ENCODE measurements around the gene MGMT. TPM values are rescaled to one million over a fixed set of nuclear protein-coding genes. Genes with fewer than 3 reads are reported as not detected.

The MGMT gene
- total and polyA plus RNA-seq, 9 of the 15 experiments (the other 6 are each of a cell fraction or from before 2014, with no cell fraction given): 0.03 to 0.29 (median 0.11) TPM; not detected in 4

DNA sequence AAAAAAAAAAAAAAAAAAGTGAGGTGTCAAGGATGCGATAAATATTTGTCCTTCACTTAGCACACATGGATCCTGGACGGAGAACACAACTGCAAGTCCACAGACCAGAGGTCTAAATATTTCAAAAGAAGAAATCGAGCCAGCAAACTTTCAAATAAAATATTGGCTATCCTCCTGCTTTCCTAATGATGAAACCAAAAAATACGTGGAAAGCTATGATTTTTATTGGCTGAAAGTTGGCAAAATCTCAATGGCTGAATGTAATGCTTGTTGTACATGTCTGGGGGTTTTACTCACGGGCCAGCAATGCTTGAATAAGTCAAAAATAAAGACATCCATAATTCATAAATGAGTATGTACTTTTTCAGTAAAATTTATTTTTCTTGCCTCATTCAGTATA lies 19.0 kb upstream of the MGMT start:
- ATAC-seq (no peak), FAIRE-seq (no peak), DNase-seq (ENCODE audit: extremely low read depth in 1 of 4, low spot score in 3 of 4) (no peak)
- H3K79me2 ChIP-seq (ENCODE audit: control insufficient read depth, insufficient read depth, low read length): no peaks in the 10 kb centered on the region
- H3K9me1 ChIP-seq (ENCODE audit: control insufficient read depth, insufficient read depth, low read length): no peaks in the 10 kb centered on the region
- in situ Hi-C loops (cut with MboI) (no loop called here), intact Hi-C loops (cut with micrococcal nuclease) (no loop called here)
- no peak overlapping the region for H3K4me3 ChIP-seq
- no peaks in the 10 kb centered on the region for H3K9me3 ChIP-seq (replicated peaks; ENCODE audit: control insufficient read depth, insufficient read depth, low read depth, low read length)
- H3K9ac ChIP-seq (ENCODE audit: insufficient read depth in 1 of 2, low read depth in 2 of 2, low read length in 2 of 2): no peak overlapping the region
- H3K27me3 ChIP-seq (ENCODE audit: control insufficient read depth in 2 of 2, insufficient read depth in 2 of 2, low read length in 2 of 2): 0 out of 5 replicates have a peak, but pooled peaks cover 0 to under 1% of the 10 kb centered on the region in 2 experiments
- CTCF ChIA-PET (ENCODE audit: low intra/inter-chr PET ratio): no interaction called here
- H3K36me3 ChIP-seq (ENCODE audit: control insufficient read depth, insufficient read depth, low read length): no peaks in the 10 kb centered on the region
- POLR2A ChIA-PET: no interaction called here
- no peak overlapping the region for H3K27ac ChIP-seq (ENCODE audit: extremely low read depth, low read depth, low read length)
- BruUV-seq (replicated peaks): no TSS peak
- no peak overlapping the region for H2AFZ ChIP-seq (ENCODE audit: low read depth, low read length)
- 0% methylated on average over 4 of the region's 5 CpGs for WGBS (ENCODE audit: insufficient coverage, low coverage, missing lambda C conversion rate)
- H3K4me2 ChIP-seq (ENCODE audit: insufficient read depth, low read length): no peak overlapping the region
- no peaks in the 10 kb centered on the region for H3K4me1 ChIP-seq (replicated peaks in 1 of 2; ENCODE audit: control insufficient read depth in 2 of 2, insufficient read depth in 2 of 2, low read length in 2 of 2)
- no peaks in the 10 kb centered on the region for H4K20me1 ChIP-seq (replicated peaks; ENCODE audit: control insufficient read depth, insufficient read depth, low read length)
- TF ChIP-seq DDX20 (tag; IDR thresholded peaks at IDR 0.05; ENCODE audit: low read depth) (no peak), ZBTB17 (CRISPR knock-in tag; IDR thresholded peaks at IDR 0.05) (no peak), SNIP1 (IDR thresholded peaks at IDR 0.05; ENCODE audit: low read depth) (no peak), ZFP1 (CRISPR knock-in tag; IDR thresholded peaks at IDR 0.05) (no peak), ZFP91 (CRISPR knock-in tag; IDR thresholded peaks at IDR 0.05) (no peak), ZNF354B (CRISPR knock-in tag; IDR thresholded peaks at IDR 0.05) (no peak), ARID2 (IDR thresholded peaks at IDR 0.05) (no peak), CREB3L1 (IDR thresholded peaks at IDR 0.05; ENCODE audit: borderline replicate concordance, low read depth) (no peak)
- TF ChIP-seq, protein P1, sequence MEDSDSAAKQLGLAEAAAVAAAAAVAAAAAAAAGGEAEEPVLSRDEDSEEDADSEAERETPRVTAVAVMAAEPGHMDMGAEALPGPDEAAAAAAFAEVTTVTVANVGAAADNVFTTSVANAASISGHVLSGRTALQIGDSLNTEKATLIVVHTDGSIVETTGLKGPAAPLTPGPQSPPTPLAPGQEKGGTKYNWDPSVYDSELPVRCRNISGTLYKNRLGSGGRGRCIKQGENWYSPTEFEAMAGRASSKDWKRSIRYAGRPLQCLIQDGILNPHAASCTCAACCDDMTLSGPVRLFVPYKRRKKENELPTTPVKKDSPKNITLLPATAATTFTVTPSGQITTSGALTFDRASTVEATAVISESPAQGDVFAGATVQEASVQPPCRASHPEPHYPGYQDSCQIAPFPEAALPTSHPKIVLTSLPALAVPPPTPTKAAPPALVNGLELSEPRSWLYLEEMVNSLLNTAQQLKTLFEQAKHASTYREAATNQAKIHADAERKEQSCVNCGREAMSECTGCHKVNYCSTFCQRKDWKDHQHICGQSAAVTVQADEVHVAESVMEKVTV (CRISPR knock-in tag; IDR thresholded peaks at IDR 0.05): no peak
- TF ChIP-seq, protein P2, sequence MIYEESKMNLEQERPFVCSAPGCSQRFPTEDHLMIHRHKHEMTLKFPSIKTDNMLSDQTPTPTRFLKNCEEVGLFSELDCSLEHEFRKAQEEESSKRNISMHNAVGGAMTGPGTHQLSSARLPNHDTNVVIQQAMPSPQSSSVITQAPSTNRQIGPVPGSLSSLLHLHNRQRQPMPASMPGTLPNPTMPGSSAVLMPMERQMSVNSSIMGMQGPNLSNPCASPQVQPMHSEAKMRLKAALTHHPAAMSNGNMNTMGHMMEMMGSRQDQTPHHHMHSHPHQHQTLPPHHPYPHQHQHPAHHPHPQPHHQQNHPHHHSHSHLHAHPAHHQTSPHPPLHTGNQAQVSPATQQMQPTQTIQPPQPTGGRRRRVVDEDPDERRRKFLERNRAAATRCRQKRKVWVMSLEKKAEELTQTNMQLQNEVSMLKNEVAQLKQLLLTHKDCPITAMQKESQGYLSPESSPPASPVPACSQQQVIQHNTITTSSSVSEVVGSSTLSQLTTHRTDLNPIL (CRISPR knock-in tag; IDR thresholded peaks at IDR 0.05): no peak
- TF ChIP-seq, protein P3, sequence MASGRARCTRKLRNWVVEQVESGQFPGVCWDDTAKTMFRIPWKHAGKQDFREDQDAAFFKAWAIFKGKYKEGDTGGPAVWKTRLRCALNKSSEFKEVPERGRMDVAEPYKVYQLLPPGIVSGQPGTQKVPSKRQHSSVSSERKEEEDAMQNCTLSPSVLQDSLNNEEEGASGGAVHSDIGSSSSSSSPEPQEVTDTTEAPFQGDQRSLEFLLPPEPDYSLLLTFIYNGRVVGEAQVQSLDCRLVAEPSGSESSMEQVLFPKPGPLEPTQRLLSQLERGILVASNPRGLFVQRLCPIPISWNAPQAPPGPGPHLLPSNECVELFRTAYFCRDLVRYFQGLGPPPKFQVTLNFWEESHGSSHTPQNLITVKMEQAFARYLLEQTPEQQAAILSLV (tag; IDR thresholded peaks at IDR 0.05): no peak
- TF ChIP-seq, protein P4, sequence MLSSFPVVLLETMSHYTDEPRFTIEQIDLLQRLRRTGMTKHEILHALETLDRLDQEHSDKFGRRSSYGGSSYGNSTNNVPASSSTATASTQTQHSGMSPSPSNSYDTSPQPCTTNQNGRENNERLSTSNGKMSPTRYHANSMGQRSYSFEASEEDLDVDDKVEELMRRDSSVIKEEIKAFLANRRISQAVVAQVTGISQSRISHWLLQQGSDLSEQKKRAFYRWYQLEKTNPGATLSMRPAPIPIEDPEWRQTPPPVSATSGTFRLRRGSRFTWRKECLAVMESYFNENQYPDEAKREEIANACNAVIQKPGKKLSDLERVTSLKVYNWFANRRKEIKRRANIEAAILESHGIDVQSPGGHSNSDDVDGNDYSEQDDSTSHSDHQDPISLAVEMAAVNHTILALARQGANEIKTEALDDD (IDR thresholded peaks at IDR 0.05): no peak
- TF ChIP-seq, protein P5, sequence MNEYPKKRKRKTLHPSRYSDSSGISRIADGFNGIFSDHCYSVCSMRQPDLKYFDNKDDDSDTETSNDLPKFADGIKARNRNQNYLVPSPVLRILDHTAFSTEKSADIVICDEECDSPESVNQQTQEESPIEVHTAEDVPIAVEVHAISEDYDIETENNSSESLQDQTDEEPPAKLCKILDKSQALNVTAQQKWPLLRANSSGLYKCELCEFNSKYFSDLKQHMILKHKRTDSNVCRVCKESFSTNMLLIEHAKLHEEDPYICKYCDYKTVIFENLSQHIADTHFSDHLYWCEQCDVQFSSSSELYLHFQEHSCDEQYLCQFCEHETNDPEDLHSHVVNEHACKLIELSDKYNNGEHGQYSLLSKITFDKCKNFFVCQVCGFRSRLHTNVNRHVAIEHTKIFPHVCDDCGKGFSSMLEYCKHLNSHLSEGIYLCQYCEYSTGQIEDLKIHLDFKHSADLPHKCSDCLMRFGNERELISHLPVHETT (CRISPR knock-in tag; conservative IDR thresholded peaks at IDR 0.05 in 1 of 2, IDR thresholded peaks at IDR 0.05 in 1 of 2): no peak

All from K562 (cell line).